Activated naive CD4-positive, alpha-beta T cell treated with anti-CD3 and anti-CD28 coated beads, Interleukin-2, amount 50 U/mL, for 16 hours (primary cell): Measurements from ENCODE around the gene RPS21.

Source experiments
- DNase-seq: peaks from one replicate; pipeline ENCODE4 v3.0.0-alpha.2; 2020

Gene RPS21

GRCh38 chr20:62354031-62354808, 32.7 kb upstream of the RPS21 start:
- no peak for DNase-seq

- DNase-seq: no peak
Measured at GRCh38 chr20:62354811-62355341, 32.0 kb upstream of the RPS21 start.

- no peak for DNase-seq
Measured at GRCh38 chr20:62355516-62355877, 31.4 kb upstream of the RPS21 start.

GRCh38 chr20:62355878-62356588, 30.9 kb upstream of the RPS21 start:
- DNase-seq: no peak

- no peak for DNase-seq
Measured at GRCh38 chr20:62356589-62357186, 30.2 kb upstream of the RPS21 start.

GRCh38 chr20:62357187-62357667, 29.7 kb upstream of the RPS21 start:
- DNase-seq: no peak

- DNase-seq: no peak
Measured at GRCh38 chr20:62357681-62358080, 29.2 kb upstream of the RPS21 start.

GRCh38 chr20:62358171-62359042, 28.5 kb upstream of the RPS21 start:
- DNase-seq: no peak

- no peak for DNase-seq
Measured at GRCh38 chr20:62359043-62359490, 27.8 kb upstream of the RPS21 start.

- no peak for DNase-seq
Measured at GRCh38 chr20:62359491-62360121, 27.3 kb upstream of the RPS21 start.

GRCh38 chr20:62360854-62361798, 25.8 kb upstream of the RPS21 start:
- DNase-seq: no peak

GRCh38 chr20:62361799-62362589, 24.9 kb upstream of the RPS21 start:
- no peak for DNase-seq

- DNase-seq: no peak
Measured at GRCh38 chr20:62362590-62362940, 24.3 kb upstream of the RPS21 start.

GRCh38 chr20:62362991-62363919, 23.6 kb upstream of the RPS21 start:
- no peak for DNase-seq

GRCh38 chr20:62363920-62364851, 22.7 kb upstream of the RPS21 start:
- no peak for DNase-seq

- no peak for DNase-seq
Measured at GRCh38 chr20:62364911-62365736, 21.8 kb upstream of the RPS21 start.
